ENCODE measurements around the gene HOXB9. TPM values are rescaled to one million over a fixed set of nuclear protein-coding genes. Genes with fewer than 3 reads are reported as not detected.

The HOXB9 gene
- total and polyA plus RNA-seq, 8 donors = 11.3 TPM; not detected in 7

DNA sequence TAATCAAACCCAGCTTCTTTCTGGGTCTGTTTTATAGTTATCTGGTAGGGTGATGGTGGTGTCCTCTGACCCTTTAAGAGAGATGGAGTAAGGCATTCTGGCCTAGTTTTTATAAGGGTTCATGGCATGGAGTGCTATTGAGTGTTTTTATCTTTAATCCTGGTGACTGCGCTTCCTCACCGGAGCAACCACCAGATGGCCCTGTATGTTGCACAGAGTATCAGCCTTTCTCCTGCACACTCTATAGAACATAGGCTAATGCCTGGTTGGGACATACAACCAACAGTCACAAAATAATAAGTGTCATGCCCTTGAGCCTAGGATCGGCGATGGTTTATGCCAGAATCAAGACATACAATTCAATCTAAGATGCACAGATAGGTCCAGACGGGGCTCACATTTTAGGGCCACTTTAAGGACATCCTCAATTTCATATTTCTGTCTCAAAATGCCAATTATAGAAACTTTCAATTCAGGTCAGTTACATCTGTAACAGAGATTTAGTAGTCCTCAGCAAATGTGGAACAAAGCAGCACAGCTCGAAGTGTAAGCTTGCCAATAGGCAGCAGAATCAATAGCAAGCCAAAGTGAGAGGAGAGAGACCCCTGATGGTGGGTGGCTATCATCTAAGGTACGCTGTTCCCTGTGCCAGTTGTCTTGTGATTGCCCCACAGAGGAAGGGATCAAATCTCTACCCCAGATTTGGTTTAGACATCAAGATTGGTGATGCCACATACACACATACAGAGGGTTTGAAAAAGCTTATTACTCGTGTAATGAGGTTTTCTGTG is 37.2 kb upstream of the HOXB9 start:
- WGBS, 5 donors = 72 to 80% (median 76%) methylated on average over 8 of the region's 8 CpGs

DNA sequence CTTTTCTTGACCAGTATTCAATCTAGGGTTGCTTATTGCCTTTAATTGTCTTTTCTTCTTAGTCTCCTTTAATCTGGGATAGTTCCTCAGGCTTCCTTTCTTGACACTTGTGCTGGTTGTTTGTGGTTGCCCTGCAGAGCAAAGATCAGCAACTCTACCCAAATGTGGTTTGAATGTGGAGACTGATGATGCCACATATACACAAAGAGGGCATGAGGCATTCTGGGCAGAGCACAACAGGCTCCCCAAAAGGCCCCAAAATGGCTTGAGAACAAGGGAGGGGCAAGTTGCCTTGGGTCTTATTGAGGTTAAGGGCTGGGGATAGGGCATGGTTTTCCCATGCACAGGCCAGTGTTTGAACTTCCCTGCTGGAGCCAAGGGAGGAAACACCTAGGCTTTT is 29.8 kb upstream of the HOXB9 start:
- no peak overlapping the region for H3K4me3 ChIP-seq
- TF ChIP-seq EP300 (IDR thresholded peaks at IDR 0.05) = no peak
- TF ChIP-seq POLR2A (IDR thresholded peaks at IDR 0.05) = no peak
- TF ChIP-seq, protein P1, sequence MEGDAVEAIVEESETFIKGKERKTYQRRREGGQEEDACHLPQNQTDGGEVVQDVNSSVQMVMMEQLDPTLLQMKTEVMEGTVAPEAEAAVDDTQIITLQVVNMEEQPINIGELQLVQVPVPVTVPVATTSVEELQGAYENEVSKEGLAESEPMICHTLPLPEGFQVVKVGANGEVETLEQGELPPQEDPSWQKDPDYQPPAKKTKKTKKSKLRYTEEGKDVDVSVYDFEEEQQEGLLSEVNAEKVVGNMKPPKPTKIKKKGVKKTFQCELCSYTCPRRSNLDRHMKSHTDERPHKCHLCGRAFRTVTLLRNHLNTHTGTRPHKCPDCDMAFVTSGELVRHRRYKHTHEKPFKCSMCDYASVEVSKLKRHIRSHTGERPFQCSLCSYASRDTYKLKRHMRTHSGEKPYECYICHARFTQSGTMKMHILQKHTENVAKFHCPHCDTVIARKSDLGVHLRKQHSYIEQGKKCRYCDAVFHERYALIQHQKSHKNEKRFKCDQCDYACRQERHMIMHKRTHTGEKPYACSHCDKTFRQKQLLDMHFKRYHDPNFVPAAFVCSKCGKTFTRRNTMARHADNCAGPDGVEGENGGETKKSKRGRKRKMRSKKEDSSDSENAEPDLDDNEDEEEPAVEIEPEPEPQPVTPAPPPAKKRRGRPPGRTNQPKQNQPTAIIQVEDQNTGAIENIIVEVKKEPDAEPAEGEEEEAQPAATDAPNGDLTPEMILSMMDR (IDR thresholded peaks at IDR 0.05) = no peak
- no peak for TF ChIP-seq POLR2AphosphoS5 (IDR thresholded peaks at IDR 0.05)
- H3K4me1 ChIP-seq = no peaks in the 10 kb centered on the region
- no peaks in the 10 kb centered on the region for H3K9me3 ChIP-seq
- H3K27ac ChIP-seq = no peak overlapping the region
- H3K27me3 ChIP-seq = peaks cover 0 to 62% (median 5%) of the 10 kb centered on the region in 3 donors
- no peak for DNase-seq
- no peaks in the 10 kb centered on the region for H3K36me3 ChIP-seq
- intact Hi-C loops (cut with DNase I; ENCODE audit: low total_unique reads) = no loop called here

More for the DNA sequence above, 37.2 kb upstream of the HOXB9 start:
- H3K36me3 ChIP-seq = no peaks in the 10 kb centered on the region
- no peaks in the 10 kb centered on the region for H3K9me3 ChIP-seq
- peaks cover 0 to 88% (median 33%) of the 10 kb centered on the region in 3 donors for H3K27me3 ChIP-seq
- H3K27ac ChIP-seq = no peak overlapping the region
- no peak for DNase-seq
- TF ChIP-seq EP300 (IDR thresholded peaks at IDR 0.05) (no peak), POLR2A (IDR thresholded peaks at IDR 0.05) (no peak), POLR2AphosphoS5 (IDR thresholded peaks at IDR 0.05) (no peak)
- TF ChIP-seq, protein P1 (IDR thresholded peaks at IDR 0.05) = no peak
- intact Hi-C loops (cut with DNase I; ENCODE audit: low total_unique reads) = no loop called here
- no peaks in the 10 kb centered on the region for H3K4me1 ChIP-seq
- no peak overlapping the region for H3K4me3 ChIP-seq

DNA sequence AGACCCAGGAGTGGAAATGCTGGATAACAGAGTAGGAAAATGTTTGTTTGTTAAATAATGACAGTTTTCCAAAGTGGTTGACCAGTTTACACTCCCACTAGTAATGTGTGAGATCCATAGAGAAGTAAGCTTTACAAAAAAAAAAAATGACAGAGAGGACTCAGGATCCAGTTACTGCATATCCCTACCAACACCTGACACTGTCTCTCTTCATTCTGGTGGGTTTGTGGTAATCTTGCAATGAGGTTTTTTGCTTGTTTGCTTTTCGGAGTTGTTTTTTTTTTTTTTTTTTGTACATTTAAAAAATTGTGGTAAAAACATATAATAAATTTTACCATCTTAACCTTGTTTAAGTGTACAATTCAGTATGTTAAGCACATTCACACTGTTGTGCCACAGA is 23.6 kb upstream of the HOXB9 start:
- WGBS, 5 donors = 66 to 89% (median 78%) methylated on average over 1 of the region's 1 CpG
- H3K27ac ChIP-seq = no peak overlapping the region
- peaks cover 9 to 94% (median 55%) of the 10 kb centered on the region in 3 donors for H3K27me3 ChIP-seq
- no peak overlapping the region for H3K4me3 ChIP-seq
- no peaks in the 10 kb centered on the region for H3K36me3 ChIP-seq
- intact Hi-C loops (cut with DNase I; ENCODE audit: low total_unique reads) = no loop called here
- H3K4me1 ChIP-seq = peaks cover 0 to 25% (median 19%) of the 10 kb centered on the region in 4 donors
- no peaks in the 10 kb centered on the region for H3K9me3 ChIP-seq
- no peak for DNase-seq
- TF ChIP-seq, protein P1 (IDR thresholded peaks at IDR 0.05) = no peak
- TF ChIP-seq POLR2AphosphoS5 (IDR thresholded peaks at IDR 0.05) = no peak
- no peak for TF ChIP-seq EP300 (IDR thresholded peaks at IDR 0.05)
- TF ChIP-seq POLR2A (IDR thresholded peaks at IDR 0.05) = no peak

DNA sequence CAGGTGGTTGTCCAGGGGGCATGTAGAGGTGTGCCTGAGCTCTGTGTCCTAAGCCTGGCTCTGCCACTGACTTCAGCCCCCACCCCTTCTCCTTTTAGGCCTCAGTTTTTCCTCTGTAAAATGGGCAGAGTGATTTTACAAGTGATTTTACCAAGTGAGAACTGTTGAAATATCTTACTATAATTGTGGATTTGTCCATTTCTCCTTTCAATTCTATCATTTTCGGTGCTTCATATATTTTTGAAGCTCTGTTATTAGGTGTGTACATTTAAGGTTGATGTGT is 21.7 kb upstream of the HOXB9 start:
- H3K36me3 ChIP-seq = no peaks in the 10 kb centered on the region
- WGBS, 5 donors = 53 to 75% (median 67%) methylated on average over 1 of the region's 1 CpG
- peak overlapping the region in 2 of 4 donors; percentile 40 to 49 for H3K4me3 ChIP-seq
- H3K9me3 ChIP-seq = no peaks in the 10 kb centered on the region
- H3K27me3 ChIP-seq = peaks cover 15 to 99% (median 64%) of the 10 kb centered on the region in 3 donors
- intact Hi-C loops (cut with DNase I; ENCODE audit: low total_unique reads) = no loop called here
- TF ChIP-seq, protein P1 (IDR thresholded peaks at IDR 0.05) = no peak
- no peak for TF ChIP-seq POLR2AphosphoS5 (IDR thresholded peaks at IDR 0.05)
- TF ChIP-seq EP300 (IDR thresholded peaks at IDR 0.05) = no peak
- TF ChIP-seq POLR2A (IDR thresholded peaks at IDR 0.05) = no peak
- H3K4me1 ChIP-seq = peaks cover 0 to 25% (median 19%) of the 10 kb centered on the region in 4 donors
- H3K27ac ChIP-seq = no peak overlapping the region
- no peak for DNase-seq
